SKM-1 (cell line): ENCODE results near the gene ANK2.

Experiments used
- DNase-seq: peaks from one replicate; lab custom pipeline; 2025; ENCODE audit not compliant: unreplicated experiment; lab: John Stamatoyannopoulos, UW

ANK2 gene

DNA sequence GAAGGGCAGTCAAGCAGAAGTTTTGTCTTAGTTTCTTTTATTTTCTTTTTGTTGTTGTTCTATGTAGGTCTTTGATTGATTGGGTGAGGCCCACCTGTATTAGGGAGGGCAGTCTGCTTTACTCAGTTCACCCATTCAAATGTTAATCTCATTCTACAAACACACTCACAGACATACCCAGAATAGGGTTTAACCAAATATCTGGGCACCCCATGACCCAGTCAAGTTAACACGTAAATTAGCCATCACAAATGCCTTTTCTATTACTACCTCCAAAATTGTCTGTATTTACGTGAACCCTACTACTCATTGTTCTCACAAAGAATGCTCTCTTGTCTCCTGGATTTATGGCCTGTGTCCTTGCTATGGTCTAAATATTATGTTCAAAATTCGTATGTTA, 339.7 kb downstream of the ANK2 start:
- no peak for DNase-seq

DNA sequence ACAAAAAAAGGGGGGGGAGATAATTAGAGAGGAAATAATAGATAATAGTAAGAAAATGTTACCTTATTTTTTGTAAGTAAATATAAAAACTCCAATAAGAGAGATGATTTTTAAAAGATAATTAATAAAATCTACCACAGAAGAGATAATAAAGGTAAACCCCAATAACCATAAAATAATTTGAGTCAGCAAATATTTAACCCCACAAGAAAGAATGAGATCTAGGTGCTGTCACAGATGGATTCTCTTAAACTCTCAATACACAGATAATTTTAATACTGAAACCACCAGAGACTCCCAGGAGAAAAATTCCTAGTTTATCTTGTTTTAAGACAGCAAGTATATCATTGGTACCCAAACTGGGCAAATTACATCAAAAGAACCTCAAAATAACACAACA, 341.4 kb downstream of the ANK2 start:
- no peak for DNase-seq

DNA sequence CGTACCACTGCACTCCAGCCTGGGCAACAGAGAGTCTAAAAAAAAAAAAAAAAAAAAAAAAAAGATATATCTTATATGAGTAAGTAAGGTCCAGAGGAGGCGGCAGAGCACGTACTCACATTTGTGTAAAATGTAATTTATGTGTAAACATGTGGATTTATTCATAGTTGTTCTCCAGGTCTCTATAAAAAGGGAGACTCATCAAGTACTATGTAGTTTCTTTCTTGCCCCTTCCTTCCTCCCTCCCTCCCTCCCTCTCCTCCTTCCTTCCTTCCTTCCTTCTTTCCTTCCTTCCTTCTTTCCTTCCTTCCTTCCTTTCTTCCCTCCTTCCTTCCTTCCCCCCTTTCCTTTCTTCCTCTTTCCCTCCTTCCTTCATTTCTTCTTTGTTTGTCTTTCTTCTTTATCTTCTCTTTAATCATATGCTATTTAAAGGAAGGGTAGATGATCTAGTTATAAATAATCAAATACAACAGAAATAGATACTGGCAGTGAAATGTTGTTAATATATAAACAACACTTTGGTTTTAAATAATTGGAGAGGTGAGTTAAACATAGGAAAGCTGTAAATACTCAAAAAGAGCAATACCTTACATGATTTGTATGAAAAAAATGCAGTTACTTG, 344.8 kb downstream of the ANK2 start:
- peak; percentile 3 for DNase-seq

DNA sequence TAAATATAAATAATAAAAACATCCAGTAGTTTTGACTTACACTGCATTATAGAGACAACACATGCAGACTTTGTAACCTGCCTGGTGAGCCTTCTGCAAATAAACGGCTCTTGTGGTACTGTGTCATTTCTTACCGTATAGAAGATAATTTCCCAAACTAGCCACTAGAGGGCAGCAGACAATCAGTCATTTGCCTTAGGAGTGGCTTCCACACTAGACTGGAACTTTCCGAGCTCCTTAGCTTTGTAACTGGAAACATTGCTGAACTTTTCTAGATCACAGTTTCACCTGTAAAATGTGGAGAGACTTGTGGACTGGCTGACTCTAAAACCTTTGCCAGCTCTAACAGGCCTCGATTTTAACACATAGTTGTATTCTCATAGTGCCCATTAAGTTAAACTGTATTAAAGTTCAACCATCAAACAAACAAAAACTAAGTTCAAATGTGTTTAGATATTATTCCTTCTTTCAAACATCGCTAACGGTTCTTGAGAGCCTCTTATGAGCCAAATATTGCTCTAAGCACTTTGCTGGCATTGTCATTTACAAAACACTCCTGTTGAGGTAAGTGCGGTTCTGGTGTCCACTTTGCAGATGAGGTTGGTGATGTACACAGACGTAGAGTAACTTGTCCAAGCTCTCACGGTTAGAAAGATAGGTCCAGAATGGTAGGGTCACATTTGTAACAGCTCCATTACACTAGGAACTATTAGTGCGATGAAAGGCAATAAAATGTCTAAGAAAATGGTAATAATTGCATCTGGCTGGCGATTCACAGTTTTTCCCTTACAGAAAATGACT, 345.5 kb downstream of the ANK2 start:
- DNase-seq = peak; percentile 57

- DNase-seq = no peak
These were observed 347.8 kb downstream of the ANK2 start for GRCh38 chr4:113397114-113397701.

GRCh38 chr4:113398441-113399143, 349.1 kb downstream of the ANK2 start:
- DNase-seq = no peak

DNA sequence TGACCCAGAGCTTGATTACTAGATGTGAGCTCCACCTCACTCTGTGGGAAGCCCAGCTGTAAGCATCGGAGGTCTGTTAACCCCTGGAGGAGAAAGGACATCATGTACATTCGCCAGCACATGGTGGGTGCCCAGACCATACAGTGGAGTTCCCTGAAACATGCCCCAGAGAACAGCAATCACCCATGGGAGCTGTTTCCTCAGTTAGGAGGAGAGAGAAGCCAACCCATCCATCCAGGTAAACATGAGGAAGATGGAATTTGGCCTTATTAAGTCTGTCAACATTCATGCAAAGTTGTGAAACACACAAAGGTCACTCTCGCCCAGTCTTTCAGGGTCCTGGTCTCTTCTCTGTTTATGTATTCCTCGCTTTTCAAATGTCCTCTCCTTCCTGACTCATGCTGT, 354.7 kb downstream of the ANK2 start:
- DNase-seq = no peak

- no peak for DNase-seq
These were observed 355.4 kb downstream of the ANK2 start for GRCh38 chr4:113404841-113405240.

DNA sequence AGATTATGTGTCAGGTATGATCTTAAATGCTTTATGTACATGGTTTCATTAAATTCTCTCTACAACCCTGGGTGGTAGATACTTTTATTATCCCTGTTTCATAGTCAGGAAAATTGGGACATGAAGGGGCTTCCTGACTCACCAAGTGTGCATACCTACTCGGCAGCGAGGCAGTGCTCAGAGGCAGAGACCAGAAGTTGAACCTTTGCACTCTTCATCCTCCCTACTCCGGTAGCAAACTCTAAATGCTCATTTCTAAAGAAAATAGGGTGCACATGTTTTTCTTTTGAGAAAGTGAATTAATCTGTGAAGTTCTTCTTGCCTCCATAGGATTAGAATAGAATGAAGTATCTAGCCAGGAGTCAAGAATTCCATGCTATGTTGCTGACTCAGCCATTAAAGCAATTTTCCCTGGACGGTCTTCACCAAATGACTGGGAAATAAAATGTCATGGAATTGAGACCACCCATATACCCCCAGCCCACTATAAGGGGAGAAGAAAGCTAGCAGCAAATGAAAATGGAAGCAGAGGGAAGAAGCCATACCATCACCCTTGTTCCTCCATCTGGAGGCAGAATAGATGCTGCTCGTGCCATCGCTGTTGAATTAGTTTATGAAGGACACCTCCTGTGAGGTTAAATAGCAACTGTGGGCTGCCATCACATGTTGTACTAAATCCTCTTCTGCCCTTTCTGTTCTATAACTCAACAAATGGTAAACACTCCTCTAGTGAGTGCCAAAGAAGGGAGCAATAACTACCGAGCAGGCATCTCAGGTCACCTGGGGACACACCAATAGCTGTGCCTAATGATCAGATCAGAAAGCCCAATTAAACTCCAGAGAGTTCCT, 356.6 kb downstream of the ANK2 start:
- no peak for DNase-seq

DNA sequence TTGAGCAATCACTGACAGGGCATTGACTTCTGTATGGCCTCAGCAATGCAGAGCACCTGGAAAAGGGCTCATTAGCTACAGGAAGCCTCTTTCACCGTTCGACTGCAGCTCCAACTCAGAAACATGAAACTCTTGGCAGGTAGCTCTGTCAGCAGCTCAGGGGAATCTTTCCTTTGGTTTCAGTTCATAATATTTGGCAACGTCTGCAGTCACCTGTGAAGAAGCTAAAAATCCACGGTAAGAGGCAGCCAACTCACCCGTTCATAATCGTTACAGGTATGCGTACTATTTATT, 357.2 kb downstream of the ANK2 start:
- DNase-seq = no peak

GRCh38 chr4:113407409-113407808, 358.0 kb downstream of the ANK2 start:
- DNase-seq = no peak

DNA sequence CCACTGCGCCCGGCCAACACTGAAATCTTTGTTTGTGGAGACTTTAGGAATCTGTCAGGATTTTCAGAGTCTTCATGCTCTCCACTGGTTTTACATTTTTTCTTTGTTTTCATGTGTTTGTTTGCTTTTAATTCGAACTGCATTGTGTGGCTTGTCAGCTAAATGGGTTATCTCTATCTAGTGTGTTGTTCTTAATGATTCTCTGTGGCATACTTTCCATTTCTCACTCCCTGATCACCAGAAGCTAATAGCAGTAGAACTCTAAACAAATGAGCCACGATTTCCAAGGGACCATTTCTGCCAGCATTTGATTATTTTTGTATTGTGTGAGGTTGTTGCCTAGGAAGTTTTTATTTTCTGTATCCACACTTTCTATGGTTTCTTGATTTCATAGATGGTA, 359.7 kb downstream of the ANK2 start:
- DNase-seq = no peak

GRCh38 chr4:113410686-113411085, 361.2 kb downstream of the ANK2 start:
- DNase-seq = no peak

DNA sequence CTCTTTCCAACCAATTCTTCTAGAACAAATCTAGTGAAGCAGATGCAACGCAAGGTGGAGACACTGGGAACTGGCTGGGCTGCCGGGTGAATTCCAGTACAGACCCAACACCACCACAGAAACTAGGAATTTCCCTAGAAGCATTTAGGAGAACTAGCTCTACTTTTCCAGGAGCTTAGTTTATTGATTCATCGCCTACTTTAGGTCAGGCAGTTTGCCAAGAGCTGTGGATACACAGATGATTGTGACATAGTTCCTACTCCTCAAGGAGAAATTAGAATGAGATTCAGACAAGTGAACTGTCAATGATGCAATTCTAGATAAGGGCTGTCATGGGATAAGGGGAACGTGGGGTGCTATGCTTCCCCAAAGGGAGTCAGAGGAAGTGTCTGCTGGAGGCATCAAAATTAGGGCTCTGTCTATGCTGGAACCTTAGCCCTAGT, 362.1 kb downstream of the ANK2 start:
- no peak for DNase-seq

- no peak for DNase-seq
These were observed 370.2 kb downstream of the ANK2 start for GRCh38 chr4:113419631-113420030.

GRCh38 chr4:113420938-113421337, 371.5 kb downstream of the ANK2 start:
- DNase-seq = no peak

GRCh38 chr4:113423631-113424030, 374.2 kb downstream of the ANK2 start:
- DNase-seq = no peak

DNA sequence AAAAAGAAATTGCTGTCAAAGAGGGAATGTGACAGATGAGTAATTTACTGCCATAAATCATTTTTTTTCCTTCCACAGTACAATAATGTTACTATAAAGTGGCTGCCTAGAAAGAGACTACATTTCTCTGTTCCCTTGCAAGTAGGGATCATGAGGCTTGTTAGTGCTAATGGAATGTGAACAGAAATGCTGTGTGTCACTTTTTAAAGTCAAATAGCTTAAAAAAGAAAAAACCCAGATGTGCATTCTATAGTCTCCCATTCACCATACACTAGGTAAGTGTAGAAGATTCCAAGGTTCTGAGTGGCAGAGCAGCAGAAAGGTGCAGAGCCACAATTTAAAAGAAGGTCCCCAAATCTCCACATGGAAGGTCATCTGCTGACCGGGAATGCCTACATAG, 383.7 kb downstream of the ANK2 start:
- DNase-seq = no peak
